Astrocyte of the spinal cord (primary cell): Measurements from ENCODE around the gene VTN.

Experiments
- DNase-seq: peaks from one replicate; pipeline ENCODE4 v3.0.0; 2011; ENCODE audit warnings: low read depth, low spot score
- H3K4me3 ChIP-seq: 2 replicates; pipeline ENCODE4 v1.5.1; 2011; ENCODE audit warnings: low read depth, mild to moderate bottlenecking, low read length, moderate library complexity
- in situ Hi-C: cut with HindIII; loops from 2 replicates; pipeline ENCODE4 v1.10.0; 2017; ENCODE audit warnings: low sequenced_read_pairs
- TF ChIP-seq, protein P1 (sequence below): IDR thresholded peaks from 2 replicates; pipeline ENCODE4 v1.5.1; 2012; ENCODE audit warnings: low read depth, mild to moderate bottlenecking, low read length, inconsistent platforms

VTN gene

GRCh38 chr17:28334666-28335200 is 35.4 kb downstream of the VTN start:
- DNase-seq: no peak
- in situ Hi-C loops: no loop called here
- TF ChIP-seq, protein P1, sequence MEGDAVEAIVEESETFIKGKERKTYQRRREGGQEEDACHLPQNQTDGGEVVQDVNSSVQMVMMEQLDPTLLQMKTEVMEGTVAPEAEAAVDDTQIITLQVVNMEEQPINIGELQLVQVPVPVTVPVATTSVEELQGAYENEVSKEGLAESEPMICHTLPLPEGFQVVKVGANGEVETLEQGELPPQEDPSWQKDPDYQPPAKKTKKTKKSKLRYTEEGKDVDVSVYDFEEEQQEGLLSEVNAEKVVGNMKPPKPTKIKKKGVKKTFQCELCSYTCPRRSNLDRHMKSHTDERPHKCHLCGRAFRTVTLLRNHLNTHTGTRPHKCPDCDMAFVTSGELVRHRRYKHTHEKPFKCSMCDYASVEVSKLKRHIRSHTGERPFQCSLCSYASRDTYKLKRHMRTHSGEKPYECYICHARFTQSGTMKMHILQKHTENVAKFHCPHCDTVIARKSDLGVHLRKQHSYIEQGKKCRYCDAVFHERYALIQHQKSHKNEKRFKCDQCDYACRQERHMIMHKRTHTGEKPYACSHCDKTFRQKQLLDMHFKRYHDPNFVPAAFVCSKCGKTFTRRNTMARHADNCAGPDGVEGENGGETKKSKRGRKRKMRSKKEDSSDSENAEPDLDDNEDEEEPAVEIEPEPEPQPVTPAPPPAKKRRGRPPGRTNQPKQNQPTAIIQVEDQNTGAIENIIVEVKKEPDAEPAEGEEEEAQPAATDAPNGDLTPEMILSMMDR: no peak
- H3K4me3 ChIP-seq: peak overlapping the region; percentile 70

- TF ChIP-seq, protein P1: no peak
- DNase-seq: no peak
- in situ Hi-C loops: no loop called here
- peak overlapping the region; percentile 70 for H3K4me3 ChIP-seq
Measured at GRCh38 chr17:28334171-28334570, 35.9 kb downstream of the VTN start.

- no peak for DNase-seq
- TF ChIP-seq, protein P1: no peak
- no peak overlapping the region for H3K4me3 ChIP-seq
- in situ Hi-C loops: no loop called here
Measured at GRCh38 chr17:28333083-28333746, 36.9 kb downstream of the VTN start.

DNA sequence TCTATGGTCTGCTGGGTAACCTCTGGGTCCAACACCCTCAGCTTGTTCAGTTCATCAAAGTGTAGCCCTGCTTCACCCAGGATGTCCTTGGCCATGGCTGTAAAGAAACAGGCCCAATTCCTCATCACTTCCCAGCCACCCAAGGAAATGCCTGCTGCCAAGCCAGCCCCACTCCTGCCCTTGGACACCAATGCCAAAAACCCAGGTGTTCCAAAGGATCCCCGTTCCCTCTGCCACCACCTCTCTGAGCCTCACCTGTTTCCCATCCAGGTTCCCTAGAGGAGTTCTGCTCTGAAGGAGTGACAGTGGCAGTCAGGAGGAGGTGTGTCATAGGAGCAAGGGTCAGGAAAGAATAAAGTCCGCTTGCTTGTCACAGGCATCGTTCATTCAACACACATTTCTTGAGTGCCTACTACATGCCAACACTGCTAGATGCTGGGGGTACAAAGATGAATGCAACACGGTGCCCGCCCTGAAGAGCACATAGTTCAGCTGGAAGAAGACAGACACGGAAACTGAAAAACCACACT is 38.2 kb downstream of the VTN start:
- no peak for DNase-seq
- in situ Hi-C loops: no loop called here
- no peak overlapping the region for H3K4me3 ChIP-seq
- TF ChIP-seq, protein P1: no peak

DNA sequence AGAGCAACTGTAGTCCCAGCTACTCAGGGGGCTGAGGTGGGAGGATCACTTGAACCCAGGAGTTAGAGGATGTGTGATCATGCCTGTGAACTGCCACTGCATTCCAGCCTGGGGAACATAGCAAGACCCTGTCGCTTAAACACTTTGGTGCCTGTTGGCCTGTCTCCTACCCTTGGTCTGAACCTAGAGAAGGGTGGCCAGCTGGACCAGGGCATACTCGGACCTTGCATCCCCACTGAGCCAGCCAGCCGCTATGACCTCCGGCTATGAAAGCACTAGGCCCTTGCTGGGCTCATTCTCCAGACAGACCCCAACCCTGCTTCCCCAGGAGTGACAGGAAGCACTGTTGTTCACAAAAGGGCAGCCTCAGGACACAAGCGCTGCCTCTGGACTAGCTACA is 39.4 kb downstream of the VTN start:
- TF ChIP-seq, protein P1: no peak
- in situ Hi-C loops: no loop called here
- no peak overlapping the region for H3K4me3 ChIP-seq
- no peak for DNase-seq

DNA sequence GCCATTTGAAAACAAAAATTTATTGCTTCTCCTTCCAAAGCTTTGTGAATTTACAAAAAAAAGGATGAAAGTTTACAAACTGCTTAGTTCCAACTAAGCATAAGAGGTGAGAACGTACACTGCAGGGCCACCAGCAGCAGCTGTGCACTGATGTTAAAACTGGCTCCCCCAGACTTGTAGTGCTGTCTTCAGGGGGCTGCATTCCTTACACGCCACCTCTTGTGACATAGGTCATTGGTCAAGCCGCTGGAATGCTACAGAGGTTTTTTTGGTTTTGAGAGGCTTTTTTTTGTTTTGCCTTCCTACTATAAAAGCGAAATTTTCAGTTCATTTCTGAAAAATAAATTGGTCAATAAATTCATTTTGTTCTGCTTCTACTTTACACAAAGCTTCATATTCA is 41.8 kb downstream of the VTN start:
- no peak overlapping the region for H3K4me3 ChIP-seq
- DNase-seq: peak; percentile 13
- TF ChIP-seq, protein P1: no peak
- in situ Hi-C loops: no loop called here
